AG08396 (cell line): ENCODE data around the gene VPS26A.
"Not testable (repeated sequence)": the region's sequence is repeated elsewhere in the genome, so short reads cannot be mapped to it uniquely, and the experiment has no call there.

ENCODE experiments used
- DNase-seq: peaks from one replicate; pipeline ENCODE4 v3.0.0; 2012; ENCODE audit warnings: low spot score, mixed read lengths

VPS26A gene

DNA sequence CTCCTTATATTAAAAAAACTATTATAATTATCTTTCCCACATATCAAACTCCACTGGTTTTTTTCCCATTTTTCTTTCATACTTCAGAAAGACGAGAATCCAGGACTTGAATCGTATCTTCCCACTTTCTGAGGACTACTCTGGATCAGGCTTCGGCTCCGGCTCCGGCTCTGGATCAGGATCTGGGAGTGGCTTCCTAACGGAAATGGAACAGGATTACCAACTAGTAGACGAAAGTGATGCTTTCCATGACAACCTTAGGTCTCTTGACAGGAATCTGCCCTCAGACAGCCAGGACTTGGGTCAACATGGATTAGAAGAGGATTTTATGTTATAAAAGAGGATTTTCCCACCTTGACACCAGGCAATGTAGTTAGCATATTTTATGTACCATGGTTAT, 20.2 kb upstream of the VPS26A start:
- DNase-seq, result no peak

DNA sequence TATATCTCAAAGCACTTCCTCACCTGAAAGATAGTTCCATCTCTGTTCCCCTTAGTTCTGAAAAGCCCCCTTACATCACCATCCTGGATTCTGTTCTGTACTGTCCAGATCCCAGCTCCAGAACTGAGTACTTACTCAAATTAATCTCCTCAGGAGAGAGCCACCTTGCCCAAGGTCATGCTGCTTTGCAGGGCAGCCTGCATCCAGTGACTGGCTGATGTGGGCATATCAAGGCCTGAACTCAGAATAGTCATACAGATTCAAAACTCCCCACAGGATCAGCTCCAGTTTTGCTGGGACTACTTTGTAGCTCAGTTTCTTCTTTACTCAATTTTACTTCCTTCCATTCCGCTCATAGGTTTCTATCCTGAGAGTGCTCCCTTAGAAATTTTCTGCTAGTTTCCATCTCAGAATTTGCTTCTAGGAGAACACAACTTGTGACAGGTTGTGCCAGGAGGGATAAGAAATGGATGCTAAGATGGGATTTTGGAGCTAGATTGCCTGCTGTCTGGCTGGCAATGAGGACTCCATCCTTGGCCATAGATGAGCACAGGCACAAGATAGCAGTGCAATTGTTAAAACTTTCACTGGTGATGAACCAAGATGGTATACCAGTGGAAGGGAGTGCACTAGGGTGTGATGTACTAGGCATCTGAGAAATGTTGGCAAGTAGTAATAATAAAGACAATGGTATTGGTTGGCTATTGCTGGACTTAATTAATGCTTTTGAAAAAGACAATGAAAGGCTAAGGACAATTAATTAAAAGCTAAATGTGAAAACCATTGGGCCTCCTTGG, 18.8 kb upstream of the VPS26A start:
- DNase-seq, result no peak

DNA sequence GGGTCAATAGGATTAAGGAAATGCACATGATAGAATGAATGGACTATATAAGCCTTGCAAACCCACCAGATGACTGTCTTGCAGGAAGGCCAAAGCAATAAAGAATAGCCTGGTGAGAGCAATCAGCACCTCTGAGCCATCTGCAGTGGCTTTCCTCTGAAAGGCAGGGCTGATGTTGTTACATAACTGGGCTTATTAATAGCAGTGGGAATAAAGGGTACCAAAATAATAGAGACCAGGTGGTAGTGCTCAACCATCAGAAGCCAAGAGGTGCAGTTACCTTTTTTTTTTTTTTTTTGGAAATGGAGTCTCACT, 16.8 kb upstream of the VPS26A start:
- no peak for DNase-seq

DNA sequence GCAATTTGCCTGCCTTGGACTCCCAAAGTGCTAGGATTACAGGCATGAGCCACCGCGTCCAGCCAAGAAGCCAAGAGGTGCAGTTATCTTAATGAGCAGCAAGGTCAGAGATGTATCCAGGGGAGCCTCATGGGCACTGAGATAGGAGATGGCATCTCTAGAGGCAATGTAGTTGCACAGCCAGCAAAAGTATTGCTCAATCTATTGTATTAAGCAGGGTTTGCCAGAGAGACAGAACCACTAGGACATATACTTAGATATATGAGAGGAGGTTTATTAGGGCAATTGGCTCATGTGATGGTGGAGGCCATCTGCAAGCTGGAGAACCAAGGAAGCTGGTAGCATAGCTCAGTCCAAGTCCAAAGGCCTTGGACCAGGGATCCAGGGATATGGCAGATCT, 16.3 kb upstream of the VPS26A start:
- DNase-seq, result no peak

DNA sequence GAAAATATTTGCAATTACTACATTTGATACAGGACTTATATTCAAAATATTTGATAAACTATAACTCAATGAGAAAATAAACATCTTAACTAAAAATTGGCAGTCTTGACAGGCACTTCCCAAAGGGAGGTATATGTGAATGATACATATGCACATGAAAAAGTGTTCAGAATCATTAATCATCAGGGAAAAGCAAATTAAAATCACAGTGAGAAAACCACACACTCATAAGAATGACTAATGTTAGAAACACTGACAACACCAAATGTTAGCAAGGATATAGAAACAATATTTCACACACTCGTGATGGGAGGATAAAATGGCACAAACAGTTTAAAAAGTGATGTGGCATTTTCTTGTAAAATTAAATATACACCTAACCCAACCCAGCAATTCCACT, 4.1 kb upstream of the VPS26A start:
- no peak for DNase-seq

DNA sequence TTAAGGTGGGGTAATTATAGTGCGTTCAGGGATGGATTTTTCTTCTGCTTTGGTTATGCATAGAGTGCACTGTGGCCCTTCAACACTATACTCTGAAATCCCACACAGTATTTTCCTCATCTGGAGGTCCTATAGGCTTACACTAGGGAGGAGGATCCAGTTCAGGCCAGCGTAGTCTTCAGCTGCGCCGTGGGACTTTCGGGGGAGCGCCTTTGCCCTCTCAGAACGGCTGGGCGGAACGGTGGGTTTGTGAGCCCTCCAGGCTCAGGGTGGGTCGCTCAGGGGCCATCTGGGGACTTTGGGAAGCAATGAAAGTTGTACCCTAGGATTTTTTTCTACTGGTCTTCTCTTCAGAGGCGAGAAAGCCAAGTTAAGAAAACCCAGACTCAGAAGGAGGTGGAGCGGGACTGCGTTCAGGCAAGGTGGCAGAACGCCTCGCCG, 652 bp upstream of the VPS26A start:
- peak; percentile 64 for DNase-seq

DNA sequence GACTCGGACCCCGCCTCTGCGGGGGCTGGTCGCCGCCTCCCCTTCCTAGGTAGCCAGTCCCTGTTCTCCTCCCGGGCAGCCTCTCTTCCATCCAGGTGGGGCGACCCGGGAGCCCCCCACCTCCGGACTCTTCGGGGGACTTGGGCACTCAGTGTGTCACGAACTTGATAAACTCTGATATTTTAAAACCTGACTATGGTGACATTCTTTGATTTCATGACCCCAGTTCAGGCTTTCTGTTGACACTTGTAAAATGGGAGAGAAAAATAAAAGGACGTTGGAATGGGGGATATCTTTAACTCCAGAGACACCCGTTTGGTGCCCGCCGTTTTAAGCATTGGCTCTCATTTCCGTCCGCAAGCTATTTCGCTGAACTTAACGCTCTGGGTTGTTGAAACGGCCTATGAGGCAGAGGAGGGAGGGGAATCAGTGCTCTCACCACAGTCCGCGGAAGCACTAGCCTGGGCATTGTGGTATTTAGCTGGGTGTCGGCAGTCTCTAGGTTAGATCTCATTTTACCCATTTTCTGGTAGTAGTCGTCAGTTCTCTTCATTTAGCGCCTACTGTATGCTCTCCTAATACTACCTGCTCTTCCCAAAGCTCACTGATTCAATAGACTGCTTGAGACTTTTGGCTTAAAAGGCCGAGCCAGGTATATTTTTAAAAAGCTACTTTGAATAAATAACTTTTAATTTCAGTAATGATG, 738 bp downstream of the VPS26A start:
- peak; percentile 49 for DNase-seq

DNA sequence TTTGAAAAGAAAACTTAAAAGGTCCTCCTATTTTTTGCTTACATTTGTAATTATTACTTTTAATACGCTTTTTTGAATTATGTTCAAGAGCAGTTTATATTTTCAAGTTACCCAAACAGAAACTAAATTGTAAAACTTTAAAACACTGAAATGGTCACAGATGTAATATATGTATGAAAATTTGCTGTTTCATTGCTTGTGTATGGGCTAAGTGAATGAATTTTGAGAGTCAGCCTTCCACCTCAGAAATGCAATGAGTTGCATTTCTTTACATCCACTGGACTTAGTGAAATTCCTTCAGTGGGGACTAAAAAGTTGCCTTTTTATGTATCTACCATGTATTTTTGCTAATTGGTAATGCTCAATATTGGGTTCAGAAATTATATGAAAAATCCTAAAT, 1.6 kb downstream of the VPS26A start:
- DNase-seq, result no peak

- DNase-seq, result peak; percentile 10
These were observed 6.3 kb downstream of the VPS26A start for GRCh38 chr10:69130251-69130650.

GRCh38 chr10:69139961-69140360, 16.0 kb downstream of the VPS26A start:
- DNase-seq, result no peak

GRCh38 chr10:69141304-69141703, 17.3 kb downstream of the VPS26A start:
- no peak for DNase-seq

- DNase-seq, result not testable (repeated sequence)
These were observed 18.1 kb downstream of the VPS26A start for GRCh38 chr10:69142074-69142473.

DNA sequence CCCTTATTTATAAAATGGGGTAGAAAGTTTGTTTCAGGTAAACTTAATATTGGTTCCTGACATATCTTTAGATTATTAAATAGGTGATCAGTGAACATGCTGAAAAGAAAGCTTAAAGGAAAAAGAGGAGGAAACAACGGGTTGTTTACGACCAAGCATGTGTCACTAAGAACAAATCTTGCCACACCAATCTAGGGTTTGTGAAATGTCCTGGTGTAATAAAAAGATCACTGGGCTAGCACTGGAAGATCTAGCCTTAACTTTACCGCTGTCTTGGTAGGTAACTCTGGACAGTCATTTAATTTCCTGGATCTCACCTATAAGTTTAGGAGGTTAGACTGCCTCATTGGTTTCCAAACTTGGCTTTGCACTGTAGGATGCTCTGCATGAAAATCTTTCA, 19.0 kb downstream of the VPS26A start:
- no peak for DNase-seq

DNA sequence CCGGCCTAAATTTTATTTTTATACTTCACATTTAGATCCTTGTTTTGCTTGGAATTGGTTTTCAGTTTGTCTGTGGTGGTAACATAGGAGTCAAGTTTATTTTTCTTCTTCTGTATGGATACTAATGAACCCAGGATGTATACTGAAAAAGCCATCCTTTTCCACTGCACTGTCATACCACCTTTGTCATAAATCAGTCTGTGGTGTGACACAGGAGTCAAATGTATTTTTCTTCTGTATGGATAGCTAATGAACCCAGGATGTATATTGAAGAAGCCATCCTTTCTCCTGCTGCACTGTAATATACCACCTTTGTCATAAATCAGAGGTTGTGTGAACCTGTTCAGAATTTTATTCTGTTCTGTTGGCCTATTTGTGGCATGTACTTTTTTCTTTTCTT, 21.4 kb downstream of the VPS26A start:
- DNase-seq, result no peak

GRCh38 chr10:69145864-69146263, 21.9 kb downstream of the VPS26A start:
- no peak for DNase-seq

GRCh38 chr10:69146759-69147158, 22.8 kb downstream of the VPS26A start:
- DNase-seq, result no peak

GRCh38 chr10:69151984-69152383, 28.0 kb downstream of the VPS26A start:
- DNase-seq, result no peak

DNA sequence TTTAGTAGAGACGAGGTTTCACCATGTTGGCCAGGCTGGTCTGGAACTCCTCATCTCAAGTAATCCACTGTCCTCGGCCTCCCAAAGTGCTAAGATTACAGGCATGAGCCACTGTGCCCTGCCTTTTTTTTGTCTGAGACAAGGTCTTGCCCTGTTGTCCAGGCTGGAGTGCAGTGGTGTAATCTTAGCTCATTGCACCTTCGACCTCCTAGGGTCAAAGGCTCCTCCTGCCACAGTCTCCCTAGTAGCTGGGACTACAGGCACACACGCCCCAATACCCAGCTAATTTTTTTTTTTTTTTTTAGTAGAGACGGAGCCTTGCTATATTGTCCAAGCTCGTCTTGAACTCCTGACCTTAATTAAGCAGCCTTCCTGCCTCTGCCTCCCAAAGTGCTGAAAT, 29.2 kb downstream of the VPS26A start:
- DNase-seq, result no peak

DNA sequence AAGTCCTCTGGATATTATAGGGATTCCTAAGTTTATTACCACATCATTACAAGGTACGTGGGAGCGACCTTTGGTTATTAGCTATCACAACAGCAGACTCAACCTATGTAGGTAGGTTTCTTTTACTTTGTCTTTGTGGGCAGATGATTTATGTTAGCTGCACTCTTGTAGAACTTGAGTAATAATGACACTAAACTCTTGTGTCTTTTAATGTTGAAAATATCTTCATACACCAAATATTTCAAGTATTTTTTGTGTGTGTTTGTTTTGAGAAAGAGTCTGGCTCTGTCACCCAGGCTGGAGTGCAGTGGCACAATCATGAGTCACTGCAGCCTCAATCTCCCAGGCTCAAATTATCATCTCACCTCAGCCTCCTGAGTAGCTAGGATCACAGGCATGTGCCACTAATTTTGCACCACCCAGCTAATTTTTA, 36.8 kb downstream of the VPS26A start:
- DNase-seq, result peak; percentile 10

DNA sequence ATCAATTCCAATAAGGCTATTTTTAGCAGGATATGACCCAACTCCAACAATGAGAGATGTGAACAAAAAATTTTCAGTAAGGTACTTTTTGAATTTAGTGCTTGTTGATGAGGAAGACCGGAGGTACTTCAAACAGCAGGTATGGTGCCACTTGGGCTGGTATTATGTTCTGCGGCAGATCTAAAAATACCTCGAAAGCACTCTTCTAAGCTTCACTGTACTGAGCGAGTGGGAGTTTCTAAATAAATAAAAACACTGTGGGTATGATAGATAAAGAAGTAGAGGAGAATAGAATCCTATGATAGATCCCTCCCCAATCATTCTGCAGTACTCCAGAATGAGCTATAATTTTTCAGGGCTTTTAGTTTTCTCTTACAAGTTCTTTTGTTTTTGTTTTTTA, 44.5 kb downstream of the VPS26A start:
- no peak for DNase-seq

- DNase-seq, result no peak
These were observed 48.4 kb downstream of the VPS26A start for GRCh38 chr10:69172241-69172982.

DNA sequence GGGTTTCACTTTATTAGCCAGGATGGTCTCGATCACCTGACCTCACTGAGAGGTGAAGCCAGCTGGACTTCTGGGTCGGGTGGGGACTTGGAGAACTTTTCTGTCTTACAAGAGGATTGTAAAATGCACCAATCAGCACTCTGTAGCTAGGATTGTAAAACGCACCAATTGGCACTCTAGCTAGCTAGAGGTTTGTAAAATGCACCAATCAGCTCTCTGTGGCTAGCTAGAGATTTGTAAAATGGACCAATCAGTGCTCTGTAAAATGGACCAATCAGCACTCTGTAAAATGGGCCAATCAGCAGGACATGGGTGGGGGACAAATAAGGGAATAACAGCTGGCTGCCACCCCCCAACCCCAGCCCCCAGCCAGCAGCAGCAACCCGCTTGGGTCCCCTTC, 51.3 kb downstream of the VPS26A start:
- DNase-seq, result not testable (repeated sequence)

DNA sequence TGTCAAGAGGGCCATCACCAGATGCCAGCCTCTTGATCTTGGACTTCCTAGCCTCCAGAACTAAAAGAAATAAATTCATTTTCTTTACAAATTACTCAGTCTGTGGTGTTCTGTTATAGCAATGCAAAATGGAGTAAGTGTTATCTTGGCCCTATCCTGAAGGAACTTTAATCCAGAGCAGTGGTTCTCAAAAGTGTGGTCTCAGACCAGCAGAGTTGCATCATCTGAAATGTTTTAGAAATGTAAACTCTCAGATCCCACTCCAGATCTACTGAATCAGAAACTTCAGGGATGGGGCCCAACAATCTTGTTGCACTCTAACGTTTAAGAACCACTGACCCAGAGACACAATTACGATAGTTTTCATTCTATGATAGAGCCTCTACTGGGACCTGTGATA, 52.8 kb downstream of the VPS26A start:
- no peak for DNase-seq
